GM21447 (cell line): ENCODE results near the gene CYBC1.

ENCODE experiments used
- ATAC-seq: cut with Tn5 transposase; IDR thresholded peaks from one replicate; pipeline ENCODE4 v1.9.1; 2021; ENCODE audit not compliant: unreplicated experiment

Gene CYBC1

GRCh38 chr17:82450357-82451106 lies at the start of gene CYBC1:
Gene CYBC1 (minus strand): TSS chr17:82450752. CDS start chr17:82449254, 1,498 bp downstream.
- no peak for ATAC-seq

GRCh38 chr17:82497483-82498405 lies 47.2 kb upstream of the CYBC1 start:
- ATAC-seq, result peak; percentile 5

GRCh38 chr17:82496529-82497434 lies 46.2 kb upstream of the CYBC1 start:
- ATAC-seq, result peak; percentile 53

- no peak for ATAC-seq
Measured at GRCh38 chr17:82495844-82496528, 45.4 kb upstream of the CYBC1 start.

- ATAC-seq, result peak; percentile 52
Measured at GRCh38 chr17:82494236-82495055, 43.9 kb upstream of the CYBC1 start.

- no peak for ATAC-seq
Measured at GRCh38 chr17:82493226-82493781, 42.8 kb upstream of the CYBC1 start.

GRCh38 chr17:82492643-82493225 lies 42.2 kb upstream of the CYBC1 start:
- no peak for ATAC-seq

GRCh38 chr17:82491533-82491932 lies 41.0 kb upstream of the CYBC1 start:
- ATAC-seq, result no peak

GRCh38 chr17:82491196-82491530 lies 40.6 kb upstream of the CYBC1 start:
- ATAC-seq, result no peak

GRCh38 chr17:82490512-82491195 lies 40.1 kb upstream of the CYBC1 start:
- ATAC-seq, result no peak

- no peak for ATAC-seq
Measured at GRCh38 chr17:82489851-82490511, 39.4 kb upstream of the CYBC1 start.

GRCh38 chr17:82489117-82489516 lies 38.6 kb upstream of the CYBC1 start:
- ATAC-seq, result no peak

GRCh38 chr17:82487910-82488309 lies 37.4 kb upstream of the CYBC1 start:
- no peak for ATAC-seq

GRCh38 chr17:82486231-82487094 lies 35.9 kb upstream of the CYBC1 start:
- no peak for ATAC-seq

GRCh38 chr17:82483836-82484235 lies 33.3 kb upstream of the CYBC1 start:
- no peak for ATAC-seq

GRCh38 chr17:82483204-82483660 lies 32.7 kb upstream of the CYBC1 start:
- no peak for ATAC-seq

- no peak for ATAC-seq
Measured at GRCh38 chr17:82480318-82480717, 29.8 kb upstream of the CYBC1 start.
